HUES64 (cell line): ENCODE measurements around the gene MSRB1. TPM values are rescaled to one million over a fixed set of nuclear protein-coding genes. Genes with fewer than 3 reads are reported as not detected.

Experiments used
- H3K27ac ChIP-seq: 2 replicates; pipeline ENCODE4 v1.7.0; 2013; ENCODE audit warnings: low read depth, low read length, inconsistent platforms
- H3K27me3 ChIP-seq: 2 replicates; pipeline ENCODE4 v1.6.1; 2013; ENCODE audit warnings: mild to moderate bottlenecking, low read length; ENCODE audit not compliant: insufficient read depth
- H3K36me3 ChIP-seq: 2 replicates; pipeline ENCODE4 v1.6.1; 2013; ENCODE audit warnings: mild to moderate bottlenecking, low read length; ENCODE audit not compliant: insufficient read depth
- H3K4me1 ChIP-seq: 2 replicates; pipeline ENCODE4 v1.6.1; 2013; ENCODE audit warnings: mild to moderate bottlenecking, low read length, moderate library complexity; ENCODE audit not compliant: insufficient read depth
- H3K4me3 ChIP-seq: 2 replicates; pipeline ENCODE4 v1.5.1; 2013; ENCODE audit warnings: mild to moderate bottlenecking, low read length, moderate library complexity
- H3K9ac ChIP-seq: 2 replicates; pipeline ENCODE4 v1.6.1; 2013; ENCODE audit warnings: mild to moderate bottlenecking, low read depth, low read length
- H3K9me3 ChIP-seq: 2 replicates; pipeline ENCODE4 v1.6.1; 2013; ENCODE audit warnings: low read depth, low read length; ENCODE audit not compliant: insufficient read depth
- WGBS: fragments of 150-250, 120-280 bp; methylation state at CpG from one replicate; pipeline ENCODE4 v1.1.7; 2013; ENCODE audit warnings: missing lambda C conversion rate; 5-methylcytosine and 5-hydroxymethylcytosine counted together
- polyA plus RNA-seq, 2 experiments: library from polyadenylated mRNA; stranded (reverse); fragments of 50-300 nt; gene quantifications; one replicate each; pipeline ENCODE4 v1.2.3, GENCODE V29; 2013

MSRB1 gene
- 30.4 TPM for polyA plus RNA-seq (2013, experiment 1 of 2)
- 27.3 TPM for polyA plus RNA-seq (2013, experiment 2 of 2)

- H3K4me1 ChIP-seq = 0 out of 2 replicates have a peak, but pooled peaks cover 5% of the 10 kb centered on the region
- peak within 1 kb of the TSS; percentile 71 for H3K4me3 ChIP-seq
- H3K9me3 ChIP-seq = no peaks in the 10 kb centered on the region
- H3K27me3 ChIP-seq = peaks cover 5% of the 10 kb centered on the region; the same call in 1 of the 2 replicates
- H3K36me3 ChIP-seq = peaks cover 20% of the 10 kb centered on the region
- peak within 1 kb of the TSS; percentile 37 for H3K9ac ChIP-seq
- H3K27ac ChIP-seq = no peak within 1 kb of the TSS
- WGBS = 5% methylated on average over 77 of the region's 77 CpGs
Measured at GRCh38 chr16:1942810-1943726, at the start of gene MSRB1. TSS of gene MSRB1 (minus strand) at chr16:1943199. CDS start at chr16:1943156, 43 bp downstream.

GRCh38 chr16:1991948-1992703 is 49.1 kb upstream of the MSRB1 start:
- Histone ChIP-seq H3K36me3 (peaks cover 4% of the 10 kb centered on the region), H3K27me3 (peaks cover 39% of the 10 kb centered on the region), H3K9me3 (no peaks in the 10 kb centered on the region), H3K9ac (peak overlapping the region; percentile 80), H3K27ac (peak overlapping the region; percentile 41; the same call in 1 of the 2 replicates), H3K4me1 (peaks cover 4% of the 10 kb centered on the region; the same call in 1 of the 2 replicates), H3K4me3 (peak overlapping the region; percentile 61)
- WGBS = 12% methylated on average over 89 of the region's 96 CpGs

GRCh38 chr16:1991588-1991947 is 48.6 kb upstream of the MSRB1 start:
- H3K9ac ChIP-seq = no peak overlapping the region
- peaks cover 2% of the 10 kb centered on the region; the same call in 1 of the 2 replicates for H3K36me3 ChIP-seq
- peak overlapping the region; percentile 56 for H3K4me3 ChIP-seq
- no peaks in the 10 kb centered on the region for H3K9me3 ChIP-seq
- WGBS = 17% methylated on average over 22 of the region's 22 CpGs
- H3K4me1 ChIP-seq = peaks cover 4% of the 10 kb centered on the region; the same call in 1 of the 2 replicates
- H3K27me3 ChIP-seq = peaks cover 39% of the 10 kb centered on the region
- H3K27ac ChIP-seq = no peak overlapping the region

GRCh38 chr16:1991135-1991551 is 48.1 kb upstream of the MSRB1 start:
- WGBS = 9% methylated on average over 18 of the region's 18 CpGs
- peaks cover 4% of the 10 kb centered on the region; the same call in 1 of the 2 replicates for H3K4me1 ChIP-seq
- H3K4me3 ChIP-seq = peak overlapping the region; percentile 73
- H3K9ac ChIP-seq = no peak overlapping the region
- no peak overlapping the region for H3K27ac ChIP-seq
- H3K9me3 ChIP-seq = no peaks in the 10 kb centered on the region
- peaks cover 6% of the 10 kb centered on the region for H3K36me3 ChIP-seq
- peaks cover 39% of the 10 kb centered on the region for H3K27me3 ChIP-seq

GRCh38 chr16:1990351-1991134 is 47.5 kb upstream of the MSRB1 start:
- H3K4me3 ChIP-seq = peak overlapping the region; percentile 73
- peak overlapping the region; percentile 48; the same call in 1 of the 2 replicates for H3K27ac ChIP-seq
- H3K4me1 ChIP-seq = peaks cover 4% of the 10 kb centered on the region; the same call in 1 of the 2 replicates
- H3K9me3 ChIP-seq = no peaks in the 10 kb centered on the region
- 1% methylated on average over 45 of the region's 50 CpGs for WGBS
- peak overlapping the region; percentile 58 for H3K9ac ChIP-seq
- peaks cover 12% of the 10 kb centered on the region for H3K36me3 ChIP-seq
- H3K27me3 ChIP-seq = peaks cover 39% of the 10 kb centered on the region

GRCh38 chr16:1990101-1990350 is 47.0 kb upstream of the MSRB1 start:
- Histone ChIP-seq H3K4me1 (peaks cover 4% of the 10 kb centered on the region; the same call in 1 of the 2 replicates), H3K9ac (no peak overlapping the region)

GRCh38 chr16:1989209-1990100 is 46.5 kb upstream of the MSRB1 start, which contains the start of gene SYNGR3:
TSS of gene SYNGR3 (plus strand) at chr16:1989970. CDS start at chr16:1990103, 133 bp downstream.
- Histone ChIP-seq H3K9ac (peak within 1 kb of the TSS; percentile 58), H3K27ac (peak within 1 kb of the TSS; percentile 48; the same call in 1 of the 2 replicates)
- 7% methylated on average over 65 of the region's 67 CpGs for WGBS

More at GRCh38 chr16:1990101-1990350, 47.0 kb upstream of the MSRB1 start:
- H3K9me3 ChIP-seq = no peaks in the 10 kb centered on the region
- H3K27me3 ChIP-seq = peaks cover 39% of the 10 kb centered on the region
- WGBS = 1% methylated on average over 19 of the region's 25 CpGs
- H3K4me3 ChIP-seq = peak overlapping the region; percentile 73
- H3K27ac ChIP-seq = no peak overlapping the region
- peaks cover 13% of the 10 kb centered on the region for H3K36me3 ChIP-seq

GRCh38 chr16:1987198-1987597 is 44.2 kb upstream of the MSRB1 start:
- WGBS = 94% methylated on average over 10 of the region's 10 CpGs
- Histone ChIP-seq H3K27me3 (peaks cover 46% of the 10 kb centered on the region), H3K27ac (no peak overlapping the region), H3K9me3 (no peaks in the 10 kb centered on the region), H3K9ac (no peak overlapping the region), H3K4me1 (peaks cover 4% of the 10 kb centered on the region; the same call in 1 of the 2 replicates), H3K4me3 (no peak overlapping the region), H3K36me3 (peaks cover 13% of the 10 kb centered on the region)

More at GRCh38 chr16:1989209-1990100, 46.5 kb upstream of the MSRB1 start, which contains the start of gene SYNGR3:
- Histone ChIP-seq H3K27me3 (peaks cover 39% of the 10 kb centered on the region), H3K36me3 (peaks cover 13% of the 10 kb centered on the region), H3K4me1 (peaks cover 4% of the 10 kb centered on the region; the same call in 1 of the 2 replicates), H3K4me3 (peak within 1 kb of the TSS; percentile 73), H3K9me3 (no peaks in the 10 kb centered on the region)

- Histone ChIP-seq H3K9ac (no peak overlapping the region), H3K4me3 (peak overlapping the region; percentile 74; the same call in 1 of the 2 replicates), H3K27ac (no peak overlapping the region), H3K36me3 (peaks cover 13% of the 10 kb centered on the region), H3K4me1 (peaks cover 9% of the 10 kb centered on the region), H3K9me3 (no peaks in the 10 kb centered on the region), H3K27me3 (peaks cover 49% of the 10 kb centered on the region)
- WGBS = 94% methylated on average over 14 of the region's 14 CpGs
Measured at GRCh38 chr16:1985466-1986150, 42.6 kb upstream of the MSRB1 start.
